Left renal pelvis (tissue), 4 donors: ENCODE measurements around the gene CDYL2. TPM values are rescaled to one million over a fixed set of nuclear protein-coding genes. Genes with fewer than 3 reads are reported as not detected.

Experiments
- DNase-seq, 4 donors: peaks; one replicate each; pipeline ENCODE4 v3.0.0-alpha.2; 2013; ENCODE audit warnings: low read depth in 4 of 4, low spot score in 3 of 4
- polyA plus RNA-seq, 4 donors: library from polyadenylated mRNA; unstranded; fragments of 120-200 nt; gene quantifications; one replicate each; pipeline ENCODE4 v1.2.1, GENCODE V29; 2013; ENCODE audit not compliant: insufficient read length in 4 of 4

The CDYL2 gene
- polyA plus RNA-seq, 4 donors: 6.5 to 7.3 (median 7.2) TPM

DNA sequence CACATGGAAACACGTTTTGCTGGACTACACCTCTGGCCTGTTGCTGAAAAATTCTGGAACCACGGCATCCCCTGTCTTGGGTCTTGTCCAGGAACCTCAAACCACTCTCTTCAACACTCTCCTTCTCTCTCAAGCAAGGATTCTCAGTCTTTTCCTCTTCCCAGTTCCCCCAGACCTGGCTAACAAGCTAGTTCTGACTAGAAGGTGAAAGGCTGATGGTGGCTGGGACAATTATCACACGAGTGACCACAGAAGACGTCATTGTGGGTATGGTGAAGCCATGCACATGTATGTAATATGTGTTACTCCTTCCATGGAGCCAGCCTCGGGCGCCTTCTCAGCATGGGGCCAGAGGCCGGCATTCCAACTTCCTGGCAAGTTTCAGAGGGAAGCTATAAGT lies 123.0 kb downstream of the CDYL2 start:
- no peak for DNase-seq

DNA sequence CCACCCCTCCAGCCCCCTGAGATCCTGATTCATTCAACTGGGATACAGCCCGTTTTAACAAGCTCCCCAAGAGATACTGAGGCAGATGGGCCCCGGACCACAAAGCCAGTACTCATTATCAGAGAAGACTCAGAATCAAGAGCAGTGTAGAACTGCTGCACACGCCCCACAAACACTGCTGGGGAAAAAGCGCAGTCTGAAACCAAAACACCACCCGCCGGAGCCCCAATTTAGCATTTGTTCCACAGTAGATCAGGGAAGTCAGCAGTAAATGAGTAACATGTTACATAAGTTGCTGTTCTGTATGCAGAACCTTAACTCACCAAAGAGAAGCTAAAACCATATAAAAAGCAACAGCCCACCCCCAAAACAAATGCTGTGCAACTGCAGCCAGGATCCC lies 123.6 kb downstream of the CDYL2 start:
- DNase-seq: no peak

DNA sequence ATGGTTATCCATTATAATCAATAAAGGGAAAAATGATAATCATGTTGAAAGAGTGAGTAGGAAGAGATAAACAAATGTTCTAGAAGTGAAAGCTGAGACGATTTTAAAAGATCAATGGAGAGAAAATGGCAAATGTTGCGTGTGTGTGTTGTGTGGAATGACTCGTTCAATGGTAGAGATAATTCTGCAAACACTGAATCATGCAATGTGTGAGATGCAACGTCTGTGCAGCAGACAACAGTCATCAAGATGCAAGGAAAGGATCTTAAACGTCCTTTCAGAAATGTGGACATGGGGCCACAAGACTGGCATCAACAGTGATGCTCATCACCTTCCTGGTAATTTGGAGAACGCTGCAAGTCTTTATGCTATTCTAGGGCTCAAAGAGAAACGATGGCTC lies 124.4 kb downstream of the CDYL2 start:
- DNase-seq: no peak

DNA sequence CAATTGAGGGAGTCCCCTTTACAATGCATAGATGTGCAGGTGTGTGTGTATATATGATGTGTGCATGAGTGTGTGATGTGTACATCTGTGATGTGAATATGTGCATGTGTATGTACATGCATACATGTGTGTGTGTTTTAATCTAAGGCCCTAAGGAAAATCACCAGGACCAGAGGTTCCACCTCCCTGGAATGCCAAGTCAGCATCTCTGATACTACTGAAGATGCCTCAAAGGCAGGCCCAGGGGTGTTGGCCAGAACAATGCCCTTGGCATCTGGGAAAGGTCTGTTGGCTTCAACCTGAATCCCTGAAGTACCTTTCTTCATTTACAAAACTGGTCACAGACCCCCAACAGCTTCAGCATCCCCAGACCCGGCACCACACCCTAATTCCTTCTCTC lies 129.5 kb downstream of the CDYL2 start:
- DNase-seq: no peak

DNA sequence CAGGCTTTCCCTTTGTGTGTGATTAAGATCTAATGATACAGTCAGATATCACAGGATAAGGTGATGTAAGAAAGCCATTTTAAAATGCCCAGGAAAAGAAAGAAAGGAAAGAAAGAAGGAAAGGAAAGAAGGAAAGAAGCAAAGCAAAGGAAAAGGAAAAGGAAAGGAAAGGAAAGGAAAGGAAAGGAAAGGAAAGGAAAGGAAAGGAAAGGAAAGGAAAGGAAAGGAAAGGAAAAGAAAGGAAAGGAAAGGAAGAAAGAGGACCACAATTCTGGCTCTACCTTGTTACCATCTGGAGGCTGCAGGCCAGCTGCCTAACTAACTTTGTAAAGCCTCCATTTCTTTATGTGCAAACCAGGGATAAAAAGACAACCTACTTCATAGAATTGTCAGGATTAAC lies 132.0 kb downstream of the CDYL2 start:
- no peak for DNase-seq

DNA sequence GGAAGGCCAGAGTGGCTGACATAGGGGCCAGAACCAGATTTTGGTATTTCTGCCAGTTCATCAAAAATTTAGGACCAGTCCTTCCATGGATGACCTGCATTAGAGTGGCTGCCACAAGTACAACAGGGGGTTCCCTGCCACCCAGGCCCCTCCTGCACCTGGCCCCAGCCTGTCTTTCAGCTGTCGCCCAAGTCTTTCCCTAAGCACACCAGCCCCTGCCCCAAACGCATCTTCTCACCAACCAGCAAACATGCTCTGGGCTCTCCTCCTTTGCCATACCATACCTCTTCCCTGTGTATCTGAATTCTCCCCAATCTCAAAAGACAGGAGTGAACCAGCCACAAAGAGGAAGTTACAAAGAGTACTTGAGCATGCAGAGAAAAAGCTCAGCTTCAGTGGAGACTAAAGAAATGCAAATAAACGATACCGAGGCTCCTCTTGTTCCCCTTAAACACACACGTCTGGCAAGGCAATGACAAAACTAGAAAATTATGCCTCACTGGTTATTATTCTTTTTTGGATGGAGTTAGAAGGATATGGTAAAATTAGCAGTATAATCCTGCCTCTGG lies 133.0 kb downstream of the CDYL2 start:
- DNase-seq: no peak

DNA sequence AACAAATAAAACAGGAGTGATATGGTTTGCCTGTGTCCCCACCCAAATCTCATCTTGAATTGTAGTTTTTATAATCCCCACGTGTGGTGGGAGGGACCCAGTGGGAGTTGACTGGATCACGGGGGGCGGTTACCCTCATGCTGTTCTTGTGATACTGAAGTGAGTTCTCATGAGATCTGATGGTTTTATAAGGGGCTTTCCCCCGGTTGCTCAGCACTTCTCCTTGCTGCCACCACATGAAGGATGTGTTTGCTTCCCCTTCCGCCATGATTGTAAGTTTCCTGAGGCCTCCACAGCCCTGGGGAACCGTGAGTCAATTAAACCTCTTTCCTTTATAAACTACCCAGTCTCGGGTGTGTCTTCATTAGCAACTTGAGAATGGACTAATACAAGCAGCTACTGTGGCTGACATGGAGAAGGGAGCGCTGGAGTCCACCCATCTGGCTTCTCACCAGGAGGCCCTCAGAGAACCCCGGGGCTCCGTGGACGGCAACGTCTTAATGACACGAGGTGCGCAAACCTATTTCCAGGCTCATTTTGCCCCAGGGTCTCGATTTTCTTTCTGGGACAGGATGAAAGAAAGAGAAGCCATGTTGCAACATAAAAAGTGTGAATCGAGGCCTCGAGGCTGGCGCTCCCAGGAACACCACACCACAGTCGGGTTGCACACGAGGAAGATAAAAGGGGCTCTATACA lies 134.1 kb downstream of the CDYL2 start:
- no peak for DNase-seq

DNA sequence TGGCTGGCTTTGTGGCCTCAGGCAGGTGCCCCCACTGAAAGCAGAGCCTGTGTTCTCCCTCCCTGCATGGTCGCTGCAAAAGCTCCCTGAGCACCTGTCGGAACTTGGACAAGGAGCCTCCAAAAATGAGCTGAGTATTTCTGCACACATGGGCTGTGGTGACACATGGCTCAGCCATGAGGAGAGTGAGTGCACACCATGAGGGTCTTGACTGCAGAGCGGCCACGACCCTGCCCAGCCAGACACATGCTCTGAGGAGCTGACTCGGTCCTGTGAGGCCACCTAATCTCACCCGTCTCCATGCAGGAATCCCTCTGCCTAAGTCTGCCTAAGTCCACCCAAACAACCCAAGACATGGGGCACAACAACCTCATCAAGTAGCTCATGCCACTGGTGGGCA lies 134.7 kb downstream of the CDYL2 start:
- no peak for DNase-seq

DNA sequence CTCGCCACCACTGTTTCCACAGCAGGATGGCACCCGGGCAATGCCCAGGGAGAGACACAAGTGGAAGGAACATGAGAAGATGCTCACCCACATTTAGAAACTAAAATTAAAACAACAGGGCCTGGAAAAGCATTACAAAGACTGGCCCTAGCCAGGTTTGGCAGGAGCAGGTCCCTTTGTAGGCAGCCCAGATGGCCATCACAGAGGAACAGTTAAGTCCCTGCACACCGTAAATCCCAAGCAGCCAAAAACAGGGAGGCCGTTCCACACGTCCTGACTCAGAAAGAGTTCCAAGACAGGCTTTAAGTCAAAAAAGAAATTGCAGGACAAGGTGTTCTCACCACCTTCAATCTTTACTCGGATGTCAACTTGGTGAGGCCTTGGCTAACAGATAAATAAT lies 136.5 kb downstream of the CDYL2 start:
- no peak for DNase-seq

DNA sequence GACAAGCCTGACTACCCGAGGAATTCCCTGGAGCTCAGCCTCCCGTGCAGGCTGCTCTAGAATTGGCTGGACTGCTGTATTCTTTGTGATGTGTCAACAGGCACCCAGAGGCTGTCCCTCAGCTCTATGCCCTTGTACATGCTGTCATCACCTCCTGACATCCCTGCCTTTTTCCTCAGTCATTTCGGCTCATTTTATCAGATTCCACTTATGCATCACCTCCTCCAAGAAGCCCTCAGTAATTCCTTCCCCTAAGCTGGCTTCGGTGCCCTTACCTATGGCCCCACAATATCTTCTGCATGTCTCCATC lies 137.2 kb downstream of the CDYL2 start:
- no peak for DNase-seq

DNA sequence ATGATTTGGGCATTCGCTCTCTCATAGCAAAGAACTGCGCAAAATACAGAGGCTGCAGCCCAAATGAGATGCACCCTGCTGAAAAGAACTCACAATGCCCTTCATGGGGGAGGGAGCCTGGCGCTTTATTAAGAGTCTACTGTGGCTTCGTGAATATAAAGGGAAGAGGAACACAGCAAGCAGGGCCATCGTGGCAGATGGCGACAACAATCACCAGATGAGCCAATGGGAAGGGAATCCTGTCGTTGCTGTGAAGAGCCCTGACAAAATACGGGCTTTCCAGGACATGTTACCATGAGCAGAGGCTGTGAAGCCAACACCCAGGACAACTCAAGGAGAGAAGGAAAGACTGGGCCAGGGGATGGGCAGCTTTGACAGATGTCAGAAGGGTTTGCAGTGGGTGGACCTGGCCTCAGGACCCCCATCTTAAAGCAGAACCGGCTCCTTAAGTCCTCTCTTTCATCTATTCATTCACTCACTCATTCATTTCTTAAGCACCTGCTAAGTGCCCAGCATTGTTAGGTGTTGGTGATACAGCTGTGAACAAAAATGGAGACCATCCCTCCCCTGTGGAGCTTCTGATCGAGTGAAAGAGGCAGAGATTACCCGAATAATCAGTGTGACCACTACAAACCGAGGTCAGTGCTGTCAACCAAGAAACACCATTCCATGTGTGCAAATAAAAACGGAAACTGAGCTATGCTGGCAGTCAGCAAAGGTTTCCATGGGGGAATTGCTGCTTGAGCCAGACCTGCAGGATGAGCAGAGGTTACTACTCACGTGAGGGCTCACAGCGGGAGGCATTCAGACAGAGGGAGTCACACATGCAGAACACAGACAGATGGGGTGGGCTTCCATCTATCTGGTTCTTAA lies 137.8 kb downstream of the CDYL2 start:
- DNase-seq: no peak

DNA sequence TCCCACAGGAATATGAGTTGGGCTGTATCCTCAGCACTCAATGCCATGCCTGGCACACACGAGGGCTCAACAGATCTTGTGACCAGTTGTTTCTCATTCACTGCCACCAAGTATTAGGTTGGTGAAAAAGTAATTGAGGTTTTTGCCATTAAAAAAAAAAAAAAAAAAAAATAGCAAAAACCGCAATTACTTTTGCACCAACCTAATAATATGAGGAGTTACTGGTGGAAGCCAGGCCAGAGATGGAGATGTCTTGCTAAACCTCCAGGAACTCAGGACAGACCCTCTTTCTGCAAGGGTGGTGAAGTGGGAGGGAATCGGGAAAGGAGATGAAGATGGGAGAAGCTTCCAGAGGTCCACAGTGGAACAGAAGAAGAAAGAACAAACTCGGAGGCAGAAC lies 139.0 kb downstream of the CDYL2 start:
- no peak for DNase-seq

DNA sequence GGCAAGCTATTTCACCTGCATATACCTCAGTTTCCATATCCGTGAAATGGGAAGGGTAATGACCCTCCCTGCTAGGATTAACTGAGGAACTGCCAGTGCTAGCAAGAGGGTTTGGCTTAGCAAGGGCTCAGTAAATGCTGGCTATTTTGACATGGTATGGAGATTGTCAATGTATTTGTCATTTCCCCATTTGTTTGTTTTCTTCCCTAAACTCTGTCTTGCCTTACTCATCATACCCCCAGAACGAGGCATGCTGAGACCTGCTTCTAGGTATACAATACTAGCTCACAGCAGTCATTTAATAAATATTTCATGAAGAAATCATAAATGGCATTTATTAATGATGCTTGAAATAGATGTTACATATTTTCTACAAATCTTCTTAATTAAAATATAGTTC lies 139.6 kb downstream of the CDYL2 start:
- no peak for DNase-seq

DNA sequence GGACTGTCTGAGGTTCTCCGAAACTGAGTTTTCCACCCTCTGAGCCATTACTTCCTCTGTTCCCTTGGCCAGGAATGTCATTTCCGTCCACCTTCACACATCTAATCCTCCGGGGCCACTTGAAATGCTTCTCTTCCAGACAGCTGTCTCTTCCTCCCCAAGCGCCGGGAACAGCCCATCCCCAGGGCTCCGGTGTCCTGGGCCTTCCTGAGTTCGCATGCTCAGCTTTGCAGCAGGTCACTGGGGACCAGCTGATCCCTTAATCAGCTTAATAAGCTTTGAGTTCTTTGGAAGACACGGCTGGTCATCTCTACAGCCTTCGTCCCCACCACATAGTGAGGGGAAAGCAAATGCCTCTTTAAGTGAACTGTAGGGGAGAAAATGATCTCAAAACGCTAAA lies 140.2 kb downstream of the CDYL2 start:
- DNase-seq: no peak

DNA sequence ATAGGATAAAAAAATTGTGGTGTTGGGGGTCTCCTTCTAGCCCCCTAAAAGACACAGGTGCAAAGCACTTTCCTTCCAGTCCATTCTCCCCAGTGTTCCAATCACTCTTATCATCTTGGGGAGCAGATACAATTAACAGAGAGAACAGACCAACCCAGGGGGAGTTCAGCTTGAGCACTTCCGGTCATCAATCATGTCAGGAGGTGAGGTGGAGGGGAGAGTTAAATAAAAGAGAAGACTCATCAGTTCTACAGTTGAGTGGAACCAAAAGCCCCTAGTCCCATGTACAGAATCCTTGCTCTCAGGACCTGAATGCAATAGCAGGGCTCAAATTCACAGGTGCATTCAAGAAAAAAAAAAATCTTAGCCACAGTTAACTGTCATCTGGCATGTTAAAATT lies 141.3 kb downstream of the CDYL2 start:
- DNase-seq: no peak

DNA sequence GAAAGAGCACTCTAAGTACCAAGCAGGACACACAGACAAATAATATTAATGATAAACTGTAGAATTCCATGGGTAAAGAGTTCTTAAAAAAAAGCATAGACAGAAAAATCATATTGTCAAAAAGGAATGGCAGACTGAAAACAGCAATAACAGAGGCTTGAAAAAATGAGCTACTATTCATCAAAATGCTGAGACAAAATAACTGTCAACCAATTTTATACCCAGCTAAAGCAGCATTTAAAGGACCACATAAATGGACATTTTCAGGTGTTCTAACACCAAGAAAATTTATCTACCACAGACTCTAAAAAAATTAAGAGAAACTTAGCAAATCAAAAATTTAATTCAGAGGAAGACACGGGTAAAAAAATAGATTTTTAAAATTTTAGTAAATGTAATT lies 144.5 kb downstream of the CDYL2 start:
- DNase-seq: no peak

DNA sequence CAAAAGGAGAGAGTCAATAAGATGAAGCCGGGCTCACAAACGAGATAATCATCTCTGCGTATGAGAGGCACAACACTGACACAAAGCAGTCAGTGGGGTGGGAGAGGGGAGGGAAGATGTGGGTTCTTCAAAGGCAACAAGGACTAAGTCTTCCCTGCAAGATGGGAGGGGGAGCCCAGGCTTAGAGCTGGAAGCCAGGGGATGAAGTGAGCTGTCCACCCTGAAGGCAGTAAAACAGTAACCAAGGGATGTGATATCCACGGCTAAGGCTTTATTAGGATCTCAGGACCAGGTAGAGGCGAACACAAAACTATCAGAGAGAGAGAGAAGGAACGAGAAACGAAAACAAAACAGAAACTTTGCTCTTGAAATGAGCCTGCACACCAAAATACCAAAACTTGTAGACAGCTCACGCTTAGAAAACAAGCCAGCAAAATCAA lies 147.7 kb downstream of the CDYL2 start:
- DNase-seq: no peak

DNA sequence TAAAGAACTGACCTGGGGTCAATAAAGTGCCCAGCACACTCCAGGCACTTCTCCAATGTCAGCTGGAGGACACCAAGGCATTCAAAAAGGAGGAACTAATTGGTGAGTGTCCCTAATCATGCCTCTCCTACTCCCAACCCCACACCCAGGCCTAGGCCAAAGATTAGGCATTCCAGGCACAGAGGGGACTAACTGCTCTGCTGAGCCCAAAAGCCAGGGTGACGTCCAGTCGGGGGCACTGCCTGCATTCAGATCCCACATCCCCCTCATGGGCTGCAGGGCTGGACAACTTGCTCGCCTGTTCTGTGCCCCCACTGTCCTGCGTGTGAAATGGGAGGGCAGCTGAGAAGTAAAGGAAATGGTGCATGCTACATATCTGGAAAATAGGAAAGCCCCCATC lies 148.2 kb downstream of the CDYL2 start:
- DNase-seq: no peak

DNA sequence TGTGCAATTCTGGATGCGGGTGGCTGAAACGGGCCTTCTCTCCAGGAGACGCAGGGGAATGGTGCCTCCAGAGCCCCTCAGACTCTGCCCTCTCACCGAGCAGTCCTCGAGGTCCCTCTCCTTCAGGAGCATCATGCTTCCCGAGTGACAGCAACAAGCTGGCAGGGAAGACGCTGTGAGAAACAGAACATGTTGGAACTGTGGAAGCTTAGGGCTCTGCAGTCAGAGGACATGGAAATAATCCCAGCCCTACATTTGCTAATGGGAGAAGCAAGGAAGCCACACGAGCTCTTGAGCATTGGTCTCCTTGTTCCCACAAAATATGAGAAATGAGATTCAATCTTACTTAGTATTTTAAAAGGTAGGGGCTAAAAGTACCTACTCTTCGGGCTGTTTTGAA lies 148.6 kb downstream of the CDYL2 start:
- DNase-seq: no peak

DNA sequence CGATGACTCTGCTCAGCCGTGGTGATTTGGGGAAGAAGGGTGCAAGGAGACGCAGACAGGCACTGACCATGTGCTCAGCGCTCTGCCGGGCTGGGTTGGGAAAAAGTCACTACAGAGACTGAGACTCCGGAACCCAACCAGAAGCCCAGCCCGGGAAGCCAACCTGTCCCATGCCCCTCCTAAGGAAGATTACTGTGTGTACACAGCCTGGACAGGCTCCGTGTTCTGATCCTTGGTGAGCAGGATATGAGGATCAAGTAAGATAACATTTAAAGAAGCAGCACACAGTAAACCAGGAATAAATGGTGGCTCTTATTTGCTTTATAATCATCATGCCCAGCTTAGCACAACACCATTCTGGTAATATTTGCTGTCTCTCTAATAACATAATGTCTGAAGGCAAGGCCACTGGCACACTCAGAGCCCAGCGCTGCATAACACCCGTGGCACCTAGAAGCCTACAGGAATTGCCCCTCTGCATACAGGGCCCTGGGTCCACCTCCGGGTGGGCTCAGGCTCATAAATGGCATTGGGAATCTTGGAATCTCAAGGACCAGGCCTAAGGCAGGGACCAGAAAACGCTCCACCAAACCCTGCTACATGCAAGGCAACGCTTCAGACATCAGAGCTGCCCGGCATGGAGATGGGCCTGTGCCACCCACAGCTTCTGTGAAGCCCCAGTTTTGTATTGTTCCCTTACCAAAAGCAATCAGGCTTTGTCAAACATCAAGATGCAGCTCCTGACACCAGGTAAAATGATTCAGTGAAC lies 150.1 kb downstream of the CDYL2 start:
- no peak for DNase-seq

DNA sequence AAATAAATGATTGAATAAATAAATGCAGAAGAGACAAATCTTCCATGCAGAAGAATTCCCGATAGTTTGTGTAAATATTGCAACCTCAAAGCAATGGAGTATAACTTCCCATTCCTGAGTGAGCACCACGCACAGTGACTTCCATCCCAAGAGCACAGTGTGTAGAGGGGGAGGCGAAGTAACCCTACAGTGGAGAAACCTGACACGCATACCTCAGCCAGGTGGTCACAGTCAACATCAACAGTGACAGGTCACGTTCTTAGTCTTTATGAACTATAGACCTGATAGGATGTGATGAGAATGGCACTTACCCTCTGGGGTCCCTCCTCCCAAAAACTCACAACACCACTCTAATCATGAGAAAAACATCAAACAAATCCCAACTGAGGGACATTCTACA lies 152.0 kb downstream of the CDYL2 start:
- DNase-seq: peak; percentile 14 to 46 (median 28)
